ENCODE measurements around the gene PGBD5.

The PGBD5 gene

DNA sequence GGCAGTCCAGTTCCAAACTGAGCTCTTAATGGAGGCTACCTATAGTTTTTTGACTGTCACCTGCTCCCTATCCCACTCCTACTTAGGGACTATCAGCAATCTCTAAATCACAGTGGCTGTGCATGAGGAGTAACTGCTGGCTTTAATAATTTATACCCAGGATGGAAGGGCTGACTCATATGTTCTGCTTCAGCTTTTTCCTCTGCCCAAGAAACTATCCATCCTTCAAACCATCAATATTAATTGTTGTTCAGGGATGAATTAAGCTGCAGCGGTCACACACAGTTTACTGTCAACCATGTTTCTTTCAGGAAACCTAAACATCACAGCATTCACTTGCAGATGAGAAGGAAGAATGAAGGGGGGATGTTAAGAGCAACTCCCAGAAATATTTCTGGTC is 9.0 kb upstream of the PGBD5 start:
- DNase-seq (ENCODE audit: low read depth) = no peak
- H3K4me3 ChIP-seq (ENCODE audit: low read length) = no peak overlapping the region

GRCh38 chr1:230431527-230431926 is 5.4 kb upstream of the PGBD5 start:
- no peak for DNase-seq (ENCODE audit: low read depth)
- TF ChIP-seq, protein P1, sequence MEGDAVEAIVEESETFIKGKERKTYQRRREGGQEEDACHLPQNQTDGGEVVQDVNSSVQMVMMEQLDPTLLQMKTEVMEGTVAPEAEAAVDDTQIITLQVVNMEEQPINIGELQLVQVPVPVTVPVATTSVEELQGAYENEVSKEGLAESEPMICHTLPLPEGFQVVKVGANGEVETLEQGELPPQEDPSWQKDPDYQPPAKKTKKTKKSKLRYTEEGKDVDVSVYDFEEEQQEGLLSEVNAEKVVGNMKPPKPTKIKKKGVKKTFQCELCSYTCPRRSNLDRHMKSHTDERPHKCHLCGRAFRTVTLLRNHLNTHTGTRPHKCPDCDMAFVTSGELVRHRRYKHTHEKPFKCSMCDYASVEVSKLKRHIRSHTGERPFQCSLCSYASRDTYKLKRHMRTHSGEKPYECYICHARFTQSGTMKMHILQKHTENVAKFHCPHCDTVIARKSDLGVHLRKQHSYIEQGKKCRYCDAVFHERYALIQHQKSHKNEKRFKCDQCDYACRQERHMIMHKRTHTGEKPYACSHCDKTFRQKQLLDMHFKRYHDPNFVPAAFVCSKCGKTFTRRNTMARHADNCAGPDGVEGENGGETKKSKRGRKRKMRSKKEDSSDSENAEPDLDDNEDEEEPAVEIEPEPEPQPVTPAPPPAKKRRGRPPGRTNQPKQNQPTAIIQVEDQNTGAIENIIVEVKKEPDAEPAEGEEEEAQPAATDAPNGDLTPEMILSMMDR (conservative IDR thresholded peaks at IDR 0.05; ENCODE audit: low read length) = no peak
- H3K4me3 ChIP-seq (ENCODE audit: low read length) = no peak overlapping the region

More for the DNA sequence above, 9.0 kb upstream of the PGBD5 start:
- TF ChIP-seq, protein P1 (conservative IDR thresholded peaks at IDR 0.05; ENCODE audit: low read length) = no peak

GRCh38 chr1:230430499-230430898 is 4.4 kb upstream of the PGBD5 start:
- no peak overlapping the region for H3K4me3 ChIP-seq (ENCODE audit: low read length)
- DNase-seq (ENCODE audit: low read depth) = no peak
- TF ChIP-seq, protein P1 (conservative IDR thresholded peaks at IDR 0.05; ENCODE audit: low read length) = no peak

DNA sequence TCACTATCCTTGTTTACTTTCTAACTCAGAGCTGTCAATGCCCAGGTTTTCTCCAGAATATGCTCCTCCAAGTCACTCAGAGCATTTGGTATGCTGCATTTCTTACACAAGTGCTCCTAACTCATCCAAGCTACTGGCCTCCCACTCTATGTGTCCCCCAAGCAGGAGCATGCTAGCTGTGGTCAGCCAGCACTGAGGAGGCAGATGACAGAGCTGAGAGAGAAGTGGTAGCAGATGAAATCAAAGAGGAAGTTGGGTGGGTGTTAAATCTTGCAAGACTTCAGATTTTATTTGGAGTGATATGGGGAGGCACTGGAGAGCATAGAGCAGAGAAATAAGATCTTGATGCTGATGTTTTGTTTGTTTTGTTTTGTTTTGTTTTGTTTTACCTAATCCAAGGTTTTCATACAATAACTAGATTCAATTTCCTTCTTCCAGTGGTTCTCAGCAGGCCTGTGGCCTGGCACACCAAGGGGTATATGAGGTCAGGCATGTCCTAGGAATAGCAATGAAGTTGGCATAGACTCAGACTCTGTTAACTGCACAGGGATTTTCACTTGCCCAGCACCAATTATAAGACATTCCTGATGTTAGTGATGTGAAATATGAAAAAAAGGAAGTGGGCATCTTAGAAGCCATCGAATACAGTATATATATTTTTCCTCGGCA is 3.1 kb upstream of the PGBD5 start:
- TF ChIP-seq, protein P1 (conservative IDR thresholded peaks at IDR 0.05; ENCODE audit: low read length) = no peak
- no peak for DNase-seq (ENCODE audit: low read depth)
- no peak overlapping the region for H3K4me3 ChIP-seq (ENCODE audit: low read length)

DNA sequence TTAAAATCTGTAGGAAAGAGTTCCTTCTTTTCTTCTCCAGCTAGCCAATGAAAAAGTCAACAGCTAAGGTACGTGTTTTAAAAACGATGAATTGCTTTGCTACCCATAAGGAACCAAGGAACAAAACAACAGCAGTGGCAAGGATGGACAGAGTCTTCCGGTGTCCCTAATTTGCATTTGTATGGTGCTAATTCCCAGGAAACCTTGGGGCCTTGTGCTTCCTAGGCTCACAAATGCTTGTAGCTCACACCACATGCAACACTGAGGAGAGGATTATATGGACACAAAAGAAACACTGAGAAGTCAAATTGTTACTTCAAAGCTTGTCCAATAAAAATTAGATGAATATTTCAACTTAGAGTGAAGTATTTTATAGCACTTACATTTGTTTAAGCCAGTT is 1.8 kb upstream of the PGBD5 start:
- TF ChIP-seq, protein P1 (conservative IDR thresholded peaks at IDR 0.05; ENCODE audit: low read length) = no peak
- DNase-seq (ENCODE audit: low read depth) = no peak
- no peak overlapping the region for H3K4me3 ChIP-seq (ENCODE audit: low read length)

DNA sequence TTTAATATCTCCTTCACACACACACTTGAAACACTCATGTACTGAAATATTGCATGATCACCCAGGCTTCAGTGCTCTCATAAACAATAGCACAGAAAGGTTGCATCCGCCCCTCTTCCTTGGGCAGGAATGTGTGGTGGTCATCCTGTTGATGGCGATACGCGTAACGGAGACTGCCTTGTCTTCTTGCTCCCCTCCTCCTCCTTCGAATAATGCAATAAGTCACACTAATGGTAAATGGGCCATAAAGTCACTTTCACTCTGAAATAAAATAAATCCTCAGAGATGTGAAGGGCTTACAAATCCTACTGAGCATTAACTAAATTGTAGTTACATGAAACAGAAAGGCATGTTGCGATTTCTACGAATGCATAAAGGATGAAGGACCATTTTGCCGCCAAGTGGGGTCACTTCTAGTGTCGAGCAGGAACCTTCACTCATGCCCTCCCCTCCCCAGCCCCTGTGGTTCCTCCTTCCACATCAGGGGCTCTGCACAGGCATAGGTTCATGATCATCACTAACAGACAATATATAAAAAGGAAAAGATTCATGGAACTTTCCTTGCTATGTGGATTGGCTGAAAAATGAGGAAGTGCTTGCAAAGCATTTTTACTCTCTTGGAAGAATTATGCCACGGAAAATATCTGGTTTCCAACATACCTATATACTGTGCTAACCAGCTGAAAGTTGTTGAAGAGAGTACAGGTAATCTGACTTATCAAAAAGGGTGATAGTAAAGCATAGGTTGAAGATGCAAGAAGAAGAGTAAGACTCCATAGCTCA is 1.2 kb upstream of the PGBD5 start:
- no peak for DNase-seq (ENCODE audit: low read depth)
- H3K4me3 ChIP-seq (ENCODE audit: low read length) = no peak overlapping the region
- TF ChIP-seq, protein P1 (conservative IDR thresholded peaks at IDR 0.05; ENCODE audit: low read length) = no peak

Measured in AG10803 (cell line).